GM12873 (cell line): Measurements from ENCODE around the gene MMD.

ENCODE experiments used
- CTCF ChIP-seq: IDR thresholded peaks from 2 replicates; pipeline ENCODE4 v1.5.1; 2012; ENCODE audit warnings: low read depth, mild to moderate bottlenecking, moderate library complexity, low read length, control low read depth; ENCODE audit not compliant: insufficient read depth; ENCODE audit errors: missing control alignments

Gene MMD

GRCh38 chr17:55368706-55369105, 52.9 kb downstream of the MMD start:
- TF ChIP-seq CTCF, result no peak

GRCh38 chr17:55366020-55366481, 55.6 kb downstream of the MMD start:
- TF ChIP-seq CTCF, result no peak

GRCh38 chr17:55363033-55363432, 58.6 kb downstream of the MMD start:
- no peak for TF ChIP-seq CTCF

GRCh38 chr17:55360971-55361370, 60.7 kb downstream of the MMD start:
- TF ChIP-seq CTCF, result no peak

GRCh38 chr17:55356434-55357328, 65.0 kb downstream of the MMD start:
- peak; percentile 84 for TF ChIP-seq CTCF

- no peak for TF ChIP-seq CTCF
Observed at GRCh38 chr17:55354941-55355340, 66.7 kb downstream of the MMD start.

GRCh38 chr17:55354010-55354409, 67.6 kb downstream of the MMD start:
- TF ChIP-seq CTCF, result no peak
